ENCODE results near the gene PRR3. TPM values are rescaled to one million over a fixed set of nuclear protein-coding genes. Genes with fewer than 3 reads are reported as not detected.

The PRR3 gene
- polyA plus RNA-seq, 1 donor from 2014 or later = 13.0 TPM

- Histone ChIP-seq H2AFZ (ENCODE audit: low read depth, low read length) (no peak overlapping the region), H3K9me2 (ENCODE audit: insufficient read depth, low read length) (no peaks in the 10 kb centered on the region), H3K36me3 (ENCODE audit: insufficient read depth, low read length) (no peaks in the 10 kb centered on the region), H3K79me2 (replicated peaks; ENCODE audit: insufficient read depth, low read length) (no peaks in the 10 kb centered on the region), H4K20me1 (ENCODE audit: insufficient read depth) (no peaks in the 10 kb centered on the region), H3K4me3 (ENCODE audit: low read length) (no peak overlapping the region), H3K4me2 (ENCODE audit: low read length) (no peak overlapping the region), H3K27ac (ENCODE audit: low read length) (no peak overlapping the region), H3K9me3 (ENCODE audit: low read length) (no peaks in the 10 kb centered on the region), H3K9ac (ENCODE audit: low read length) (no peak overlapping the region), H3K27me3 (ENCODE audit: insufficient read depth, low read depth, low read length) (no peaks in the 10 kb centered on the region), H3F3A (ENCODE audit: insufficient read depth, low read length, poor library complexity, severe bottlenecking) (no peaks in the 10 kb centered on the region)
- TF ChIP-seq MXI1 (conservative IDR thresholded peaks at IDR 0.05; ENCODE audit: poor library complexity, severe bottlenecking) (no peak), SMC3 (conservative IDR thresholded peaks at IDR 0.05; ENCODE audit: poor library complexity) (peak; percentile 82), EZH2 (IDR thresholded peaks at IDR 0.05; ENCODE audit: borderline replicate concordance, insufficient read depth, low read length, poor library complexity, severe bottlenecking) (no peak), EP300 (conservative IDR thresholded peaks at IDR 0.05; ENCODE audit: poor library complexity, severe bottlenecking) (no peak), RAD21 (conservative IDR thresholded peaks at IDR 0.05) (peak; percentile 69), POLR2AphosphoS5 (IDR thresholded peaks at IDR 0.05) (no peak), TAF1 (IDR thresholded peaks at IDR 0.05; ENCODE audit: low read depth) (no peak)
- TF ChIP-seq, protein P1, sequence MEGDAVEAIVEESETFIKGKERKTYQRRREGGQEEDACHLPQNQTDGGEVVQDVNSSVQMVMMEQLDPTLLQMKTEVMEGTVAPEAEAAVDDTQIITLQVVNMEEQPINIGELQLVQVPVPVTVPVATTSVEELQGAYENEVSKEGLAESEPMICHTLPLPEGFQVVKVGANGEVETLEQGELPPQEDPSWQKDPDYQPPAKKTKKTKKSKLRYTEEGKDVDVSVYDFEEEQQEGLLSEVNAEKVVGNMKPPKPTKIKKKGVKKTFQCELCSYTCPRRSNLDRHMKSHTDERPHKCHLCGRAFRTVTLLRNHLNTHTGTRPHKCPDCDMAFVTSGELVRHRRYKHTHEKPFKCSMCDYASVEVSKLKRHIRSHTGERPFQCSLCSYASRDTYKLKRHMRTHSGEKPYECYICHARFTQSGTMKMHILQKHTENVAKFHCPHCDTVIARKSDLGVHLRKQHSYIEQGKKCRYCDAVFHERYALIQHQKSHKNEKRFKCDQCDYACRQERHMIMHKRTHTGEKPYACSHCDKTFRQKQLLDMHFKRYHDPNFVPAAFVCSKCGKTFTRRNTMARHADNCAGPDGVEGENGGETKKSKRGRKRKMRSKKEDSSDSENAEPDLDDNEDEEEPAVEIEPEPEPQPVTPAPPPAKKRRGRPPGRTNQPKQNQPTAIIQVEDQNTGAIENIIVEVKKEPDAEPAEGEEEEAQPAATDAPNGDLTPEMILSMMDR (IDR thresholded peaks at IDR 0.05; ENCODE audit: poor library complexity, severe bottlenecking) = peak; percentile 82
- TF ChIP-seq, protein P2, sequence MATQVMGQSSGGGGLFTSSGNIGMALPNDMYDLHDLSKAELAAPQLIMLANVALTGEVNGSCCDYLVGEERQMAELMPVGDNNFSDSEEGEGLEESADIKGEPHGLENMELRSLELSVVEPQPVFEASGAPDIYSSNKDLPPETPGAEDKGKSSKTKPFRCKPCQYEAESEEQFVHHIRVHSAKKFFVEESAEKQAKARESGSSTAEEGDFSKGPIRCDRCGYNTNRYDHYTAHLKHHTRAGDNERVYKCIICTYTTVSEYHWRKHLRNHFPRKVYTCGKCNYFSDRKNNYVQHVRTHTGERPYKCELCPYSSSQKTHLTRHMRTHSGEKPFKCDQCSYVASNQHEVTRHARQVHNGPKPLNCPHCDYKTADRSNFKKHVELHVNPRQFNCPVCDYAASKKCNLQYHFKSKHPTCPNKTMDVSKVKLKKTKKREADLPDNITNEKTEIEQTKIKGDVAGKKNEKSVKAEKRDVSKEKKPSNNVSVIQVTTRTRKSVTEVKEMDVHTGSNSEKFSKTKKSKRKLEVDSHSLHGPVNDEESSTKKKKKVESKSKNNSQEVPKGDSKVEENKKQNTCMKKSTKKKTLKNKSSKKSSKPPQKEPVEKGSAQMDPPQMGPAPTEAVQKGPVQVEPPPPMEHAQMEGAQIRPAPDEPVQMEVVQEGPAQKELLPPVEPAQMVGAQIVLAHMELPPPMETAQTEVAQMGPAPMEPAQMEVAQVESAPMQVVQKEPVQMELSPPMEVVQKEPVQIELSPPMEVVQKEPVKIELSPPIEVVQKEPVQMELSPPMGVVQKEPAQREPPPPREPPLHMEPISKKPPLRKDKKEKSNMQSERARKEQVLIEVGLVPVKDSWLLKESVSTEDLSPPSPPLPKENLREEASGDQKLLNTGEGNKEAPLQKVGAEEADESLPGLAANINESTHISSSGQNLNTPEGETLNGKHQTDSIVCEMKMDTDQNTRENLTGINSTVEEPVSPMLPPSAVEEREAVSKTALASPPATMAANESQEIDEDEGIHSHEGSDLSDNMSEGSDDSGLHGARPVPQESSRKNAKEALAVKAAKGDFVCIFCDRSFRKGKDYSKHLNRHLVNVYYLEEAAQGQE (IDR thresholded peaks at IDR 0.05; ENCODE audit: borderline replicate concordance) = no peak
These were observed 12.3 kb upstream of the PRR3 start for GRCh38 chr6:30544666-30545272.

GRCh38 chr6:30547454-30547853 lies 9.6 kb upstream of the PRR3 start:
- H3K9ac ChIP-seq (ENCODE audit: low read length) = no peak overlapping the region
- TF ChIP-seq, protein P1 (IDR thresholded peaks at IDR 0.05; ENCODE audit: poor library complexity, severe bottlenecking) = no peak
- TF ChIP-seq, protein P2 (IDR thresholded peaks at IDR 0.05; ENCODE audit: borderline replicate concordance) = no peak
- TF ChIP-seq POLR2AphosphoS5 (IDR thresholded peaks at IDR 0.05) (no peak), EZH2 (IDR thresholded peaks at IDR 0.05; ENCODE audit: borderline replicate concordance, insufficient read depth, low read length, poor library complexity, severe bottlenecking) (no peak), MXI1 (conservative IDR thresholded peaks at IDR 0.05; ENCODE audit: poor library complexity, severe bottlenecking) (no peak), EP300 (conservative IDR thresholded peaks at IDR 0.05; ENCODE audit: poor library complexity, severe bottlenecking) (no peak), RAD21 (conservative IDR thresholded peaks at IDR 0.05) (no peak), TAF1 (IDR thresholded peaks at IDR 0.05; ENCODE audit: low read depth) (no peak), SMC3 (conservative IDR thresholded peaks at IDR 0.05; ENCODE audit: poor library complexity) (no peak)
- H4K20me1 ChIP-seq (ENCODE audit: insufficient read depth) = no peaks in the 10 kb centered on the region
- H3K9me3 ChIP-seq (ENCODE audit: low read length) = no peaks in the 10 kb centered on the region
- H3K27ac ChIP-seq (ENCODE audit: low read length) = no peak overlapping the region
- H3K36me3 ChIP-seq (ENCODE audit: insufficient read depth, low read length) = no peaks in the 10 kb centered on the region
- no peak overlapping the region for H3K4me2 ChIP-seq (ENCODE audit: low read length)
- no peaks in the 10 kb centered on the region for H3K79me2 ChIP-seq (replicated peaks; ENCODE audit: insufficient read depth, low read length)
- H3K9me2 ChIP-seq (ENCODE audit: insufficient read depth, low read length) = no peaks in the 10 kb centered on the region
- H2AFZ ChIP-seq (ENCODE audit: low read depth, low read length) = no peak overlapping the region
- no peaks in the 10 kb centered on the region for H3F3A ChIP-seq (ENCODE audit: insufficient read depth, low read length, poor library complexity, severe bottlenecking)
- H3K4me3 ChIP-seq (ENCODE audit: low read length) = no peak overlapping the region
- no peaks in the 10 kb centered on the region for H3K27me3 ChIP-seq (ENCODE audit: insufficient read depth, low read depth, low read length)
